ENCODE measurements around the gene PDXK.
A peak's percentile ranks its signal among the peaks of the same experiment; 100 is the strongest.

The PDXK gene

DNA sequence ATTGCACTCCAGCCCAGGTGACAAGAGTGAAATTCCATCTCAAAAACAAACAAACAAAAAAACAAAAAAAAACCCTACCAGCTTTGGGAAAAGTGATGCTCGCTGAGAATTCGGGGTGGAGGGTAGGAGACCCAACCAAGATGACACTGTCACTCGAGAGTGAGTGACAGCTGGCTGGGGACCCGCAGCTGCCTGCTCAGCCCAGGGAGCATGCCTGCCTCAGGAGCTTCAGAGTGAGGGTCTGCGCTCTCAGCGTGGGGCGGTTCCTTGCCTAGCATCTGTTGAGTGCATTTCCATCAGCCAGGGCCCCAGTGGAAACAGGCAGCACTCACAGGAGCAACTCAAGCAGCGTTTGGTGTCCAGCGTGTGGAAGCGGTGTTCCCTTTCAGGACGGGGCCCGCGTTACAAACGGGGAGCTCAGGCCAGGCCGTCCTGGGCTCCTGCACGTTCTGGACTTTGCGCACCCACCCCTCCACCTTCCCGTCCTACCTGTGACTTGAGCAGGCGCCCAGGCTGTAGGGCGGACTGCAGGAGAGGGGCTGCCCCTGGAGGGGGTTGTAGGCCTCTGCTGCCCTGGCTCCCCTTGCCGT is 51.2 kb downstream of the PDXK start:
- H3K4me3 ChIP-seq (ENCODE audit: low read depth, low read length), result no peak overlapping the region
- TF ChIP-seq, protein P1, sequence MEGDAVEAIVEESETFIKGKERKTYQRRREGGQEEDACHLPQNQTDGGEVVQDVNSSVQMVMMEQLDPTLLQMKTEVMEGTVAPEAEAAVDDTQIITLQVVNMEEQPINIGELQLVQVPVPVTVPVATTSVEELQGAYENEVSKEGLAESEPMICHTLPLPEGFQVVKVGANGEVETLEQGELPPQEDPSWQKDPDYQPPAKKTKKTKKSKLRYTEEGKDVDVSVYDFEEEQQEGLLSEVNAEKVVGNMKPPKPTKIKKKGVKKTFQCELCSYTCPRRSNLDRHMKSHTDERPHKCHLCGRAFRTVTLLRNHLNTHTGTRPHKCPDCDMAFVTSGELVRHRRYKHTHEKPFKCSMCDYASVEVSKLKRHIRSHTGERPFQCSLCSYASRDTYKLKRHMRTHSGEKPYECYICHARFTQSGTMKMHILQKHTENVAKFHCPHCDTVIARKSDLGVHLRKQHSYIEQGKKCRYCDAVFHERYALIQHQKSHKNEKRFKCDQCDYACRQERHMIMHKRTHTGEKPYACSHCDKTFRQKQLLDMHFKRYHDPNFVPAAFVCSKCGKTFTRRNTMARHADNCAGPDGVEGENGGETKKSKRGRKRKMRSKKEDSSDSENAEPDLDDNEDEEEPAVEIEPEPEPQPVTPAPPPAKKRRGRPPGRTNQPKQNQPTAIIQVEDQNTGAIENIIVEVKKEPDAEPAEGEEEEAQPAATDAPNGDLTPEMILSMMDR (IDR thresholded peaks at IDR 0.05; ENCODE audit: control insufficient read depth, extremely low read depth, insufficient read depth), result no peak
- no peak for DNase-seq (ENCODE audit: low read depth)

DNA sequence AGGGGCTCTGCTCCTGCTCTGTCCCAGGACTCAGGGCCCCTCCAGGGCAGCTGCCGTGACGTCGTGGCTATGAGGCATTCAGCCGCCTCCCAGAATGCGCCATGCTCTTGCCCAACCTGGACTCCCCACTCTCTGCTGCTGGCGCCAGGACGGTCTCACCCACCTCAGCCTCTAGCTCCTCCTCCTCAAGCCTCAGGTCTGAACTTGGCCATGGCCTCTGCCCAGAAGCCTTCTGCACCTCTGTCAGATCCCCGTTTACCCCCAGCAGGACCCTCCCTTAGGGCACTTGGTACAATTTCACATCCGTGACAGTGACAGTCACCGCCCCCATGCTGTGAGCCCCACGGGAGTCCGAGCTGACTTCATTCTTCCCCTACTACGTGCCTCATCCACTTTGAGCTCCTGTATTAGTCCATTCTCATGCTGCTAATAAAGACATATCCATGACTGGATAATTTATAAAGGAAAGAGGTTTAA is 52.3 kb downstream of the PDXK start:
- TF ChIP-seq, protein P1 (IDR thresholded peaks at IDR 0.05; ENCODE audit: control insufficient read depth, extremely low read depth, insufficient read depth), result no peak
- H3K4me3 ChIP-seq (ENCODE audit: low read depth, low read length), result no peak overlapping the region
- DNase-seq (ENCODE audit: low read depth), result no peak

DNA sequence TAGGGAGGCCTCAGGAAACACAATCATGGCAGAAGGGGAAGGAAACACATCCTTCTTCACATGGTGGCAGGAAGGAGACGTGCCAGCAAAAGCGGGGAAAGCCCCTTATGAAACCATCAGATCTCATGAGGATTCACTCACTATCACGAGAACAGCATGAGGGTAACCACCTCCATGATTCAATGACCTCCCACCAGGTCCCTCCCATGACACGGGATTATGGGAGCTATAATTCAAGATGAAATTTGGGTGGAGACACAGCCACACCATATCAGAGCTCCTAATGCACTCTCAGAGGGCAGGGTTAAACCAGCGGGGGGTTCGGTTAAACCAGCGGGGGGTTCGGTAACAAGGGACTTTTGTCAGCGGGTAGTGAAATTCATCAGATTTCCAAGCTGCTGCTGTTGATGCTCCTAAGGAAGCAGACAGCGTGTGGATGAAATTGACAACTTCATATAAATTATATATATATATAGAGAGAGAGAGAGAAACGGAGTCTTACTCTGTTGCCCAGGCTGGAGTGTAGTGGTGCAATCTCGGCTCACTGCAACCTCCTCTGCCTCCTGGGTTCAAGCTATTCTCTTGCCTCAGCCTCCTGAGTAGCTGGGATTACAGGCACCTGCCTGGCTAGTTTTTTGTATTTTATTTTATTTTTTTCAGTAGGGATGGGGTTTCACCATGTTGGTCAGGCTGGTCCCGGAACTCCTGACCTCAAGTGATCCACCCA is 52.9 kb downstream of the PDXK start:
- no peak for DNase-seq (ENCODE audit: low read depth)
- TF ChIP-seq, protein P1 (IDR thresholded peaks at IDR 0.05; ENCODE audit: control insufficient read depth, extremely low read depth, insufficient read depth), result no peak
- no peak overlapping the region for H3K4me3 ChIP-seq (ENCODE audit: low read depth, low read length)

DNA sequence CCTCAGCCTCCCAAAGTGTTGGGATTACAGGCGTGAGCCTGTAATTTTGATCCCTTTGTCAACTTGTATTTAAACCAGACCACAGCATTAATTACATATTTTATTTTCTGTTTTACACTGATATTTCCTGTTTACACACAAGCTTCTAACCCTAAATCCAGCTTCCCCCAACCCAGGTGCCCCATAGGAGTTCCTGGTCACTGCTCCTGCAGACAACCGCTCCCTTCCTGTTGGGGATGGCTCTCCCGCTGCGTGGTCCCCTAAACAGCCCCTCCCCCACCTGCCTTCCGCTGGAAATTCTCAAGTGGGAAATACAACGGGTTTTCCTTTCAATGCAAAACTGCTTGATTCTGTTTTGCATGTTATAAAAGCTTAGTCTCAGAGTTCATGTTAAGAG is 53.5 kb downstream of the PDXK start:
- no peak for DNase-seq (ENCODE audit: low read depth)
- TF ChIP-seq, protein P1 (IDR thresholded peaks at IDR 0.05; ENCODE audit: control insufficient read depth, extremely low read depth, insufficient read depth), result no peak
- H3K4me3 ChIP-seq (ENCODE audit: low read depth, low read length), result no peak overlapping the region

DNA sequence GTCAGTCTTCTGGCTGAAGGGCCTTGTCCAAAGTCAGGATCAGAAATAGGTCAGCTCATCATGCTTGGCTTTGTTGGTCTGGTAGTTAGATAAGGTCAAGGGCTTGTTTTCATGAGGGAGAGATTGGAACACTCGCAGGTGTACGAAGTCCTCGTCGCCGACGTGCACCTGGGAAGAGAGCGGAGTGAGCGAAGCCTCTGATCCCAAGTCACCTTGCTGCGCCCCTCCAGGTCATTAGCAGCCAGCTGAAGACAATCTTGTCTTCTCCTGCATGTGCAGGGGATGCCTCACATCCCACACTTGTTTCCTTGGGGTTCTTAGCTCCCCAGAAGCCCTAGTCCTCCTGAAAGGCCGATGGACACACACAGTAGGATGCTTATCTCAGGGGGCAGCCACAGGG is 55.2 kb downstream of the PDXK start:
- TF ChIP-seq, protein P1 (IDR thresholded peaks at IDR 0.05; ENCODE audit: control insufficient read depth, extremely low read depth, insufficient read depth), result no peak
- no peak overlapping the region for H3K4me3 ChIP-seq (ENCODE audit: low read depth, low read length)
- no peak for DNase-seq (ENCODE audit: low read depth)

DNA sequence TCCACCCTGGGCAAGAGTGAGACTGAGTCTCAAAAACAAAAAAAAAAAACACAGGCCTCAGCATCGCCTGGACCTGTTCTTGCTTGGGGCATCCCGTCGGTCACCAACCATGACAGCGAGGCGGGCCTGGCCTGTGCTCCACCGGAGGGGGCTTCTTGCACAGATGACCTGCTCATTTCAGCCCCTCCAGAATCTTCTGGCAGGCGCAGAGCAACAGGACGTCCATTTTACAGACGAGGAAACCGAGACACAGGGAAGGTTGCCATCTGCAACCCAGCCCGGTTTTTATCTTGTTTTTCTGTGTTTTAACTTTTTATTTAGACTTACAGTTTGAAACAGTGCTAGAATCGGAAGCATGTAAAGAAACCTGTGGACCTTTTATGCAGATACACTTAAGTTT is 56.3 kb downstream of the PDXK start:
- peak overlapping the region; percentile 85 for H3K4me3 ChIP-seq (ENCODE audit: low read depth, low read length)
- no peak for DNase-seq (ENCODE audit: low read depth)
- TF ChIP-seq, protein P1 (IDR thresholded peaks at IDR 0.05; ENCODE audit: control insufficient read depth, extremely low read depth, insufficient read depth), result no peak
